HG03066 (cell line): ENCODE measurements around the gene CDCA8.
"Not testable (repeated sequence)": the region's sequence is repeated elsewhere in the genome, so short reads cannot be mapped to it uniquely, and the experiment has no call there.

Experiments used
- ATAC-seq: cut with Tn5 transposase; IDR thresholded peaks from one replicate; pipeline ENCODE4 v1.9.1; 2021; ENCODE audit warnings: low read depth; ENCODE audit not compliant: unreplicated experiment

Gene CDCA8

DNA sequence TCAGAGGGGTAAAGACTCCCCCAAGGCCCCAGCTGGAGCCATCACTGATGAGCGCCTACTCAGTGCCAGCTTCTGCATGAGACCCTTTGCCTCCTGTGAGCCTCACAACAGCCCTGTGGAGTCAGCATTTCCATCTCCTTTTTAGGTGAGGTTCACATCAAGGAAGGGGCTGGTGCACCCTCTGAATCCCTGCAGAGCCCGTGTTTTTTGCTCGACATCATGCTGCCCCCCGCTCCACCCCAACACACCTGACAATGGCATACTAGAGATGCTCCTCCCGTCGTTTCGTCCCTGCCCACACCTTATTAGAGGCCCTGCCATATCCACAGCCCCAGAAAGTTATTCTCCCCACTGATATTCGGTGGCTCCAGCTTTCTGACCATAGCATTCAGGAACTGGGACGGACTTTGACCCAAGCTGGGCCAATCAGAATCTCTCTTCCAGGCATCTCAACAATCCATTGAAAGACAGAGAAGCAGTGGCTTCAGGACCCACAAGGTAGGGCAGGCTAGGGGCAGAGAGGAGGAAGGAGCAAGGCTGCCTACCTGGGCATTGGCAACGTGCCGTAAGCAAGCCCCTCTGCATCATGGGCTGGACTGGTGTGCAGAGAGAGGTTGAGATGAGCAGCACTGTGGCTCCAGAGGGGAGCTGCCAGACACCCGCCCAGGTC lies 39.9 kb downstream of the CDCA8 start:
- no peak for ATAC-seq

DNA sequence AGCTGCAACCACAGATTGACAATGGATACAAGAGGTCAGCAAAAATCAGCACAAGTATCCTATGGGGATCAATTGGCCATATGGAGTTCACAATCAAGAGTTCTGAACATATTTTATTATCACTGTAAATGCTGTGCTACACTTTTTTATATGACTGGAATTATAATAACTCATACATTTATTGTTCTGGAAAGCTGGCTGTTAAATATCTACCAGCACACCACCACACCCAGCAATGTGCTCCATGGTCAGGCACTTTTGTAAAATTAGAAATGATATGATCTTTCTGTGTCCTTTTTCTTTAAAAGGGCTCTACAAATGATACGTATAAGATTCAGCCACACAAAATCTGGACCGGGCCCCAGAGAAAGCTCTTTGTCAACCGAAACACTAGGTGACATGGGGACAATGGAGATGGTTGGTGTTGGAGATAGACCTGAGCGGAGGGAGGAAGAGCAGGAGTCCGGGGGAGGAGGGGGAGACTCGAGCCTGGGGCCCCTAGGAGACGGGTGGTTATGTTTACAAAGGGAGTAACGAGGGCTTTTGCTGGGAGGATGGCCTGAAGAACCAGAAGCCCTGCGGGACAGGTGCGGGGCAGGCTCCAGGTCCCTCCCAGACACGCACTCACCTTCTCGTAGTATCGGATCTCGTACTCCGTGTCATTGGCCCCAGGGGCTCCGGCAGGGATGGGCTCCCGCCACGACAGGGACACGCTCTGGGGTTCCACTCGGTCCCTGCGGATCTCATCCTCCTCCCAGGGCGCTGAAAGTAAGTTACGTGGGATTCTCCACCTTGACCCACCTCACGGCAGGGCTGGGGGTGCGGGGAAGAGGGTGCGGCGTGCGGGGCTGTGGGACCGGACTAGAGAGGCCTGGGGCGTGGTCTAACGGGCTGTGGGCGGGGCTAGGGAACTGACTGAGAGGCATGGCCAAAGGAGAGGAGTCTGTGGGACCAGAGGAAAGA lies 42.6 kb downstream of the CDCA8 start:
- no peak for ATAC-seq

DNA sequence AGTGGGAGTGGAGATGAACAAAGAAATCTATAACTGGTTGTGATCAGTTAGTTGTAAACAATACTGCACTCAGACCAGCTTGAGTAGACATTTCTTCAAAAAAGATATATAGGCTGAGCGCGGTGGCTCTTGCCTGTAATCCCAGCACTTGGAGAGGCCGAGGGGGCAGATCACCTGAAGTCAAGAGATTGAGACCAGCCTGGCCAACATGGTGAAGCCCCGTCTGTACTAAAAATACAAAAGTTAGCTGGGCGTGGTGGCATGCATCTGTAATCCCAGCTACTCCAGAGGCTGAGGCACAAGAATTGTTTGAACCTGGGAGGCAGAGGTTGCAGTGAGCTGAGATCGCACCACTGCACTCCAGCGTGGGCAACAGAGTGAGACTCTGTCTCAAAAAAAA lies 45.7 kb downstream of the CDCA8 start:
- ATAC-seq = not testable (repeated sequence)

DNA sequence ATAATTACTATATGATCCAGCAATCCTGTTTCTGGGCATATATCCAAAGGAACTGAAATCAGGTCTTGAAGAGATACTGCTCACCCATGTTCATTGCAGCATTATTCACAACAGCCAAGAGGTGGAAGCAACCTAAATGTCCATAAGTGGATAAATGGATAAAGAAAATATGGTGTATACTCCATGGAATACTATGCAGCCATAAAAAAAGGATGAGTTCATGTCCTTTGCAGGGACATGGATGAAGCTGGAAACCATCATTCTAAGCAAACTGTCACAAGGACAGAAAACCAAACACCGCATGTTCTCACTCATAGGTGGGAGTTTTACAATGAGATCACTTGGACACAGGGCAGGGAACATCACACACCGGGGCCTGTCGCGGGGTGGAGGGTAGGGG lies 46.3 kb downstream of the CDCA8 start:
- not testable (repeated sequence) for ATAC-seq

DNA sequence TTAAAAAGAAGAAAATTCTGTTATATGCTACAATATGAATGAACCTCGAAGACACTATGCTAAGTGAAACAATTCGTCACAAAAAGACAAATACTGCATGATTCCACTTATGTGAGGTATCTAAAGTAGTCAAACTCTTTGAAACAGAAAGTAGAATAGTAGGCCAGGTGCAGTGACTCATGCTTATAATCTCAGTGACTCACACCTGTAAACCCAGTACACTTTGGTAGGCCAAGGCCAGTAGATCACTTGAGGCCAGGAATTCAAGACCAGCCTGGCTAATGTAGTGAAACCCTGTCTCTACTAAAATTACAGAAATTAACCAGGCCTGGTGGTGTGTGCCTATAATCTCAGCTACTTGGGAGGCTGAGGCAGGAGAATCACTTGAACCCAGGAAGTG lies 46.9 kb downstream of the CDCA8 start:
- no peak for ATAC-seq

DNA sequence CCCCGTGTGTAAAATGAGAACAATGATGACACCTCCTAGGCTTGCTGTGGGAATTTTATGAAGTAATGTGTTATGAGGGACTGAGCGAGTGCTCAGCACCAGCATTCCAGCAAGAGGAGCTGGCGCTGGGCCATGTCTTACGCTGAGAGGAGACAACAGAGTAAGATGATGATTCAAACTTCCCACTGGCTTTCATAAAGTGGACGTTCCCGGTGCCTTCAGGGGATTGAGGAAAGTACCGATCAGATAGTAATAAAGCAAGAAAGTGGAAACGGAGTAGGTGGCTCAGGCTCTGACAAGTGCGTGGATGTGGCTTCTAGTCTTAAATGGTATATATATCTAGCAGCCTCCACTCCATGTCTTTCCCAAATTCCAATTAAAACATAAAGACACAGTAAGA lies 48.8 kb downstream of the CDCA8 start:
- ATAC-seq = no peak

DNA sequence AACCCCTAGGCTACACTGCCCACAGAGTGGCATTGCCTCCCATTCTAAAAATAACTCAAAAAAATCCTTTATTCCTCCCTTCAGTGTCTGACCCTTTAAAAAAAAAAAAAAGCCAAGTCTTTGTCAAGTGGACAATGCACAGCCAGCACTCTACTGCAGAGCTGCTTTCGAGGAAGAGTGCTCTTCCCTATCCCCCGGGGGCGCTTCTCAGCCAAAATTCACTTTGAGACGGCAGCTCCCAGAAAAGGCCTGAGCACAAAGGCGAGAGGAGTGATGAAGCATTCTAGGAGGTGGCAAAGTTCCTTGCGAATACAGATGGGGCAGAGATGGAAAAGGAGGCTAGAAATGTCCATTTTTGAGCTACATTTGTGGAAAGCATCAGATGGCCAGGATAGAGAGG lies 49.3 kb downstream of the CDCA8 start:
- no peak for ATAC-seq

DNA sequence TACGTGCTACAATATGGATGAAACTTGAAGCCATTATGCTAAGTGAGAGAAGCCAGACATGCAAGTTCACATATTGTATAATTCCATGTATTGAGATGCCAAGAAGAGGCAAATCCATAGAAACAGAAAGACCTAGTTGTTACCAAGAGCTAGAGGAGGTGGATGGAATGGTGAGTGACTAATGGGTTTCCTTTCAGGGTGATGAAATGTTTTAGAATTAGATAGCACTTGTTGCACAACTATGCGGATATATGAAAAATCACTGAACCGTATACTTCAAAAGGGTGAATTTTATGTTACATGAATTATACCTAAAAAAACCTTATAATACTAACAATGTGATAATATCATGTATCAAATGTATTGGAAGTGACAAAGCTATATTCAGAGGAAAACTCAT lies 54.5 kb downstream of the CDCA8 start:
- ATAC-seq = no peak

DNA sequence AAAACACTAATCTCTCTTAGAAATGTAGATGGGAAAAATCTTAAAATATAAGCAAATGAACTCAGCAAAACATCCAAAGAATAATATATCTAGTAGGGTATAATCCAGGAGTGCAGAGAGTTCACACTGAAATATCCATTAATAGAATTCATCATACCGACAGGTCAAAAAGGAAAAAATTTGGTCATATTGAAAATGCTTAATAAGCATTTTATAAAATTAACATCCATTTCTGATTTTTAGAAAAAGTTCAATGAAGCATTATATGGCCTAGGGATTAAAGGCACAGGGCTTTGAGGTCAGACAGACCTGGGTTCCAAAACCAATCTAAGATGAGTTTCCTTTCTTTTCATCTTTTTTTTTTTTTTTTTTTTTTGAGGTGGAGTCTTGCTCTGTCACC lies 56.2 kb downstream of the CDCA8 start:
- ATAC-seq = no peak

DNA sequence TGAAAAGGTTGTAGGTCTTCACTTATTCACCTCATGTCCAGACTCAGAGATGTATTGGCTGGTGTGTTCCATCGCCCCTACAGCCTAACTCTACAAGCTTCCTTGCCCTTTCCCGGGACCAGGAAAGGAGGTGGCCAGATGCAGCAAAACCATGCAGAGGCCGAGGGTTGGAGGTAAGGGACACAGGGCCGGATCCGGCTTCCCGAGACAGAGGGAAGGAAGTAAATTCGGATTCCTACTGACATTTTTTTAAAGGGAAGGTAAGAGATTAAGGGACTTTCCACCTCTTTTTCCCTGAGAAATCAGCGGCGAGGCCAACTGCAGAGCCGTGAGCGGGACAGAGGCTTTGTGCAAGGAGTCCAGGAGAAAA lies 59.9 kb downstream of the CDCA8 start:
- no peak for ATAC-seq

DNA sequence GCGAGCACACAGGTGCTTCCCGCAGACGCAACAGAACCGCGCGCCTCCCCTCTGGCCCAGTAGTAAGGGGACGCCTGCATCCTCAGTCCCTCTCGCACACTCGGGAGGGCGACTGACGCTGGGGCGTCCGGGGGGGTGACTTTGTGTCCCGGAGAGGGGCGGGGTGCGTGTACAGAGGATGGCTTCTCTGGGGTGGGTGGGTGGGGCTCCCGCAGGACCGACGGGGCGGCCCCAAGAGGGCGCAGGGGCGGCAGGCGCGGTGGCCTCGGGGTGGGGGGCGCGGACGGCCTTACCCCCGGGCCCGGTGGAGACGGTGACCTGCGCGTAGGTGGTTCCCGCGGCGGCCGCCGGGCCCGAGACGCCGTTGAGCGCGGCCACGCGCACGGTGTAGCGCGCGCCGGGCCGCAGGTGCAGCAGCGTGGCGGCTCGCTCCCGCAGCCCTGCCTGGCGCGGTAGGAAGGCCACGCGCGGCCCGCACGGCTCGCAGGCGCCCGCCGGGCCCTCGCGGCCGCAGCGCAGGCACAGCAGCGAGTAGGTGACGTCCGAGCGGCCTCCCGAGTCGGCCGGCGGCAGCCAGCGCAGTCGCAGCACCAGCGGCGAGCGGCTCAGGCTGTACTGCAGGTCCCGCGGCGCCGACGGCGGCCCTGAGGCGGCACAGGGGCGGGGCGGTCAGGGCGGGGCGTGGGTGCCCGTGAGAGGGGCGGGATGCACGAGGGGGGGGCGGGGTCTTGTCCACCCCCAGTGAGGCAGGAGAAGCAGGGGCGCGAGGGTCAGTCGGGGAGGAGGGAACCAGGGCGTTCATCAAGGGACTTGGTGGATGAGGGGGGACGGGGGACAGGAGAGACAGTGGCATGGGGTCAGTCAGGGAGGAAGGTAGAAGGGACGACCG lies 60.5 kb downstream of the CDCA8 start:
- no peak for ATAC-seq

DNA sequence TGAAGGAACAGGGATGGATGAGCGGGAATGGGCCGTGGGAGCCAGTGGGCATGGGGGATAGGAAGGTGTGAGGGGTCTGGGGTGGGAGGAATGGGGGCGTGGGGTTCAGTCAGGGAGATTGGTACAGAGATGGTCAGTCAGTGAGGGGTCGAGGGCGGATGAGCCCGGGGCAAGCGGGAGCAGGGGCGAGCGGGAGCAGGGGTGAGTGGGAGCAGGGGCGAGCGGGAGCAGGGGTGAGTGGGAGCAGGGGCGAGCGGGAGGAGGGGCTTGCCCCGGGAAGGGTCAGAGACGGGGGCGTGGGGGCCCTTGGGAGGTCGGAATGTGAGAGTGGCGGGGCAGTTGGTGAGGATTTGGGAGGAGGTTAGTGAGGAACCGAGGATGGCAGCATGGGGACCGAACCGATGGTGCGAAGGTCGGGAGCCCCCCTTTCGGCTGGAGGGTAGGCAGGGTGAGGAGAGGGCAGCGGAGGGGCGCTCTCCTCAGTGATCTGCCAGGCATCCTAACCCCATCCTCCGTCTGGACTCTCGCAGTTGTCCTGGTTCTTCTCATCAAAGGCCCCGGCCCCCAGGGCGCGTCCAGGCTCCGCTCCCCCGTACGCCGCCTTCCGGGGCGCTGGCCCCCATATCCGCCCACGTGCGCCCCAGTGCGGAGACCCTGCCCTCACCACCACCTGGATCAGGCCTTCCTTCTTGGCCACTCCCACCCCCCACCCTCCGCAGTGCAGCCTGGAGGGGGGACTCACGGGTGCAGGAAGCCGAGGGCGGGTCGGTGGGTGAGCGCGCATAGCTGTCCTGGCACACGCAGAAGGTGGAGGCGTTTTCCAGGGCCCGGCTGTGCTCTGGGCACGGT lies 61.4 kb downstream of the CDCA8 start:
- ATAC-seq = no peak

DNA sequence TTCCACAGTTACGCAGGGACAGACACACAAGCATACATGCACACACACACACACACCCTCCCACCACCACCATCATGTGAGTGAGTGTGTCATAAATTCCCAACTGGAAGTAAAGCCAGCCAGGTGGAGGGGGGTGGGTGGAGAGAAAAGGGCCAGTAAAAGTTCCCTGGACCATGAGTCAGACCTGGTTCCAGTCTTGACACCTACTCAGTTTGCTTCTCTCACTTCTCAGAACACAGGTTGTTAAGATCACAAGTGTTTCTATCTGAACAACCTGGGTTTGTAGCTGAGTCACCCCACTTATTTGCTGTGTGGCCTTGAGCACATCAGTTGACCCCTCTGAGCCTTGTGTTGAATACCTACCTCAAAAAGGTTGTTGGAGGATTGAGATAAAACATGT lies 63.0 kb downstream of the CDCA8 start:
- no peak for ATAC-seq

DNA sequence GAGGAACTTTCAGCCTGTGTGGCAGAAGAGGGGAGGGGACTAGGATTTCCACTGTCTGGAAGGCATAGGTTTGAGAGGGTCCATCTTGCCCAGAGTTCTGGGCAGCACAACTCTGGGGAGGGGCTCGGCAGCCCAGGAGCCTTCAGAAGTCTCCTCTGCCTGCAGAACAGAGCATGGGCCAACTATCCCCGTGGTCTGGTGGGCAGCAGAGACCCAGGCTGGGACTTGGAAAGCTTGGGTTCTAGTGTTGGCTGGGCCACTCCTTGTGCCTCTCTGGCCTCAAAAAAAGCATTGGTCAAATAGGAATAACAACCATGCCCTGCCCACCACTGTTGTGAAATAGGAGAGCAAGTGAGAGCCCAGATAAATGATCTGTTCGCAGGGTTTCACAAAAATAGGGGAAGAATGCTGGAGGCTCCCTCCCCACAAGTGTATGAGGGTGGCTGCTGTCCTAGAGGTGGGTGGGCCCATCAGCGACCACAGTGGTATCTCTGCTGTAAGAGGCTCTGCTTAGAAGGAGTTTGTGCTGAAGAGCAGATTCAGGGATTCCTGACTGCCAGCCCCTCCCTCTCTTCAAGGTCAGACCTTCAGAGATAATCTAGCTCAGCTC lies 63.7 kb downstream of the CDCA8 start:
- no peak for ATAC-seq
